Measurements from ENCODE around the gene NAP1L4.
"Not testable (repeated sequence)": the region's sequence is repeated elsewhere in the genome, so short reads cannot be mapped to it uniquely, and the experiment has no call there.

Gene NAP1L4

DNA sequence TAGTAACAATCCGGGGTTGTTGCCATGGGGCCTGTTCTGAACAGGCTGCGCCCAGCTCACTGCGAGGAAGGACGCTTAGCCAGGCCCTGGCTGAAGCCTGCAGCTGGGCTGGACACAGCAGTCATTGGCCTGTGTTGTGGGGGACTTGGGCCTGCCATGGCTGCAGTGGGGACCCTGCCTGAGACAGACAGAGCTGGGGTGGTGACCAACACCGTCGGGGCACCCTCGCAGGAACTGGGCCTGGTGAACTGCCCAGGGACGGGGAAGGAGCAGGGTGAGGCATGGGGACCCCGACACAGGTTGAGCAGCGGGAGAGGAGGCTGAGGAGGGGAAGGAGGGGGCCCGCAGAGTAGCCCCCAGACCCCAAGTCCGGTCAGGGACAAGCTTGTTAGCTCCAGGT is 71.8 kb downstream of the NAP1L4 start:
- DNase-seq: no peak

DNA sequence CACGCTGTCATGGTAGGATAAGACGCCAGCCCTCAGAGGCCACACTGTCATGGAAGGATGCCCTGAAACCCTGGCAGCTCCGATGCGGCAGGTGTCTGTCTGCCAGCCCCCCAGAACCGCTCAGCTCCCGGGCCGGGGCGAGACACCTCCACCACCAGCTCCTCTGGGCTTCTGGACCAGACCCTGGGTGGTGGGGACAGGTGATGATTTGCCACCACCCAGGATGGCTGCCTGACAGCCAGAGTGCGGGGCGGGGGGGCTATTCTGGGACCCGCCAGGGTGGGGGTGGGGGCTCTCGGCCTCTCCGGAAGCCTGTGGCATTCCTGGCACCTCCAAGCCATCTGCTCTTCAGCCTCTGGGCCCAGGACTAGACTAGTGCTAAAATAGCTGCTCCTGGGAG is 72.3 kb downstream of the NAP1L4 start:
- DNase-seq: no peak

DNA sequence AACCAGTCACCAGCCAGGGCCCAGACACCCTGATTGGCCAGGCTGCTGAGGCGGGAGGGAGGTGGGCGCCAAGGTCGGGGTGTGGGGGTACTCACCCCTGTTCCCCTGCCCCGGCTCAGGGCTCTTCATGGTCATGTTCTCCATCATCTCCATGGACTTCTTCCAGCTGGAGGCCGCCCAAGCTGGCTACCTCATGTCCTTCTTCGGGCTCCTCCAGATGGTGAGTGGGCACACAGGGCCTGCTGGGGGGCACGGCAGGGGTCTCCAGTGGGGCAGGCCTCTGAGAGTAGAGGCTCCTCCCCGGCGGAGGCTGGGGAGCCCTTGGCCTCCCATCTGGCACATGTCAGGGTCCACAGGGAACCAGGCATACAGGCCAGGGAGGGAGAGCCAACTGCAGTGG is 72.9 kb downstream of the NAP1L4 start:
- DNase-seq: no peak

DNA sequence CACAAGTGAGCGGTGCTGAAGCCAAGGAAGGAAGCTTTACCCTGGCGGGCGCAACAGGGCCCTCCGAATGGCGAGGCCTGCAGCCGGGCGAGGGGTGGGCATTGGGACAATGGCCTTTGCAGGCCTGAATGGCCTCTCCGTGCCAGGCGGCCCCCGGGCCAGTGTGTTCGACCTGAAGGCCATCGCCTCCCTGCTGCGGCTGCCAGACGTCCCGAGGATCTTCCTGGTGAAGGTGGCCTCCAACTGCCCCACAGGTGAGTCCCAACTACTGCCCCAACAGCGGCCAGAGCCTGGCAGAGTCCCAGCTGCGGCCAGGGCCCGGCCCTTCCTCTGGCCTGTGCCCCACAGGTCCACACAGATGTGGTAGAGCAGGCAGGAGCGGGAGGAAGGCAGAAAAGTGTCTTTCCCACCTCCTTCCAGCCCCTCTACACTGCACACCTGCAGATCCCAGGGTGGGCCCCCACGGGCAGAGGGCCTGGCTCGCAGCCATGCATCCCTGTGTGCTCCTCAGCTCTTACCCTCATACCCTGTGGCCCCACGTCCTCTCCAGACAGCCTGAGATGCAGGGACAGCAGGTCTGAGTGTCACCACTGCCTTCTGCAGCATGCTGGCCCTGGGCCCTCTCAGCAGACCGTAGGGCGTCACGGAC is 74.2 kb downstream of the NAP1L4 start:
- DNase-seq: no peak

DNA sequence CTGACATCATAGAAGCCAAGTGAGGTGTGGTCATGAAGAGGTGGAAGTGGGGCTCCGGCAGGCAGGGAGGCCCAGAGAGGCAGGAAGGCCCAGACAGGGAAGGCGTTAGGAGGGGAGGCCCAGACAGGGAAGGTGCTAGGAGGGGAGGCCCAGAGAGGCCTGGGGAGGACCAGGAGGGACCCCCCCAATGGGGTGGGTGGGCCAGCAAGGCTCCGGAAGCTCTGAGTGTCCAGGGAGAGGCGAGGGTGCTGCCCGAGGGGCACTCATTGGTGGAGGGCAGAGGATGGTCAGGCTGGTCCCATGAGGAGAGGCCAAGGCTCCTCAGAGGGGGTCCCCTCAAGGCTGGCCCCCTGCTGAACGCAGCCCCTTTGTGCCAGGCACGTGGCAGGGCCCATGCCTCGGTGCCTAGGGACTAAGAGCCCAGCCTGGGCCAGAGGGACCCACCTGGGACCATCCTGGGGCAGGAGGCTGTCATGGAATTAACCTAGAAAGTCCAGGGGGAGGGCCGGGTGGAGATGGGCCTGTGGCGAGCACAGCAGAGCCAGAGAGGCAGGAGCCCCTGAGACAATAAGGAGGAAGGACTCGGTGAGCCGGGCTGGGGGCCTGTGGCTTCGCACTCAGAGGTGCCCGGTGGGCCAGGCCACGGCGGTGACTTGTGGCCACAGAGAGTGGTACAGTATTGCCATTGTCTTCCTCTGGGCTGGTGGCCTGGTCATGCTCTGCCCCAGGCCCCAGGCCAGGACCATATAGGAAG is 75.1 kb downstream of the NAP1L4 start:
- no peak for DNase-seq

DNA sequence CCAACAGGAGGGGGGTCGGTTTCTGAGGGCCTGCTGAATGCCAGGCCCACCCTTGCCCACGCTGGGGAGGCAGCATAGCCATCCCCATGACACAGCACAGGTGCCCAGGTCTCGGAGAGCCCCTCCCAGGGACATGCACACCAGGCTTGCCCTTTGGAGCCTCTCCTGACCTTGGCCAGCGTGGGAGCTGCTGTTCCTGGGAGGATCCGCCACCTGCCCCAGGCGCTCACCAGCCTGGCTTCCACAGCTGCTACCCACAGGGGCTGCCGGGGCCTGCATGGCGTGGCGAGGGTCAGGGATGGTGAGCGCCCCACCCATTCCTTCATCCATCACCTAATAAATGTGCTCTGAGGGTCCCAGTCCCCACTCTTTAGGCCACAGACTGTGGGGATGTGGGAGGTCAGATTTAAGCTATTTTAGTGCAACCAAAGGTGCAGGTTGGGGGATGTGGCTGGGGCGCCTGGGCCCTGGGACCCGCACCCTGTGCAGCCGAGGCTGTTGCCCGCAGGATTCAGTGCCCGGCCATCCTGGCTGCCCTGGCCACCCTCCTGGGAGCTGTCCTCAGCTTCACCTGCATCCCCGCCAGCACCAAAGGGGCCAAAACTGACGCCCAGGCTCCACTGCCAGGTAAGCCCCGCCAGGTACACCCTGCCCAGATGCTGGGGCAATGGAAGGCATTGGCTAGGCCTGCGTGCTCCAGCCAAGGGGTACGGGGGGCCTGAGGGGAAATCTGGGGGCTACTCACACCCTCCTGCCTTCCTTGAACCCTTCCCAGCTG is 75.8 kb downstream of the NAP1L4 start:
- DNase-seq: no peak

DNA sequence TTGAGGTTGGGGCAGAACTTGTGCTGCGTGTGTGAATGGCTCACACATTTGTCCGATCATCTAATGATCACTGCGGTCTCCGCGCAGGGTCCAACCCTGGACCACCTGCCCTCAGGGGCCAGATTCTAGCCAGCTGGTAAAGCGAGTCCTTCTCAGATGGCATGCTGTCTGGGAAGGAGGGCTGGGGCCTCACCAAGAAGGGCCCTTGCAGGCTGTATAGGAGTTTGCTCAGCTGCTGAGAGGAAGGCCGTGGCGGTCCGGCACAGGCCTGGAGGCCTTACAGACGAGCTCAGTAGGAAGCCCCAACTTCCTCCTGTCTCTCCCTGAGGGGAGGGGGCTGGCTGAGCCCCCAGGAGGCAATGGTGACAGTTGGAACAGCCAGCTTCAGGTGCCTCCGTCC is 76.7 kb downstream of the NAP1L4 start:
- DNase-seq: no peak

DNA sequence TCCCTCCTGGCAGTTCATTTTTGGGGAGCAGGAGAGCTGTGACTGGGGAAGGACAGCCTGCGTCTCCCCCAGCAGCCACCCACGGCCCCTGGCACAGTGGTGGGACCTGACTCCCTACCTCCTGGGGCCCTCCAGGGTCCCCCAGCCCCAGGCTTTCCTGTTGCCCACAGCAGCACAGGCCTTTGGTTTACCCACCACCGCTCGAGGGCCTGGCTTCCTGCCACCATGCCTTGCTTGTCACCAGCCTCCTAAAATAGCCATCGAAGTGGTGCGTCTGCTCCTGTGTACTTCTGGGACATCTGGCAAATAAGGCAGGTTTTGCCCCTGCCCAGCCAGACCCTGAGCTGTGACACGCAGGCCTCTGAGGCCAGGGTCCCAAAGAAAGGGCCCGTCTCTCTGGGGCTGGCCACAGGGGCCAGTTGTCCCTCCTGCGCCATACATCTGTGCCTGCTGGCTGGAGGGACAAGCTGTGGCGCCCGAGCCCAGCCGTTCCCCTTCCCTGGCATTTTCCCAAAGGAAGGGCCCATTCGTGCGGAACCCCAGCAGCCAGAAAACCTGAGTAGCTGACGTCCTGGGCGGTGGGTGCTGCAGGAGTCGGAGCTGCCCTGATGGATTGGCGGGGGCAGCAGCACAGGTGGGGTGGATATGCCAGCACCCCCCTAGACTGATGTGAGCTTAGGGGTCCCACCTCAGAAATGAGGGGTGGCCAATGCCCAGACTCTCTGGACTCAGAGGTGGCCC is 77.5 kb downstream of the NAP1L4 start:
- peak; percentile 63 for DNase-seq

DNA sequence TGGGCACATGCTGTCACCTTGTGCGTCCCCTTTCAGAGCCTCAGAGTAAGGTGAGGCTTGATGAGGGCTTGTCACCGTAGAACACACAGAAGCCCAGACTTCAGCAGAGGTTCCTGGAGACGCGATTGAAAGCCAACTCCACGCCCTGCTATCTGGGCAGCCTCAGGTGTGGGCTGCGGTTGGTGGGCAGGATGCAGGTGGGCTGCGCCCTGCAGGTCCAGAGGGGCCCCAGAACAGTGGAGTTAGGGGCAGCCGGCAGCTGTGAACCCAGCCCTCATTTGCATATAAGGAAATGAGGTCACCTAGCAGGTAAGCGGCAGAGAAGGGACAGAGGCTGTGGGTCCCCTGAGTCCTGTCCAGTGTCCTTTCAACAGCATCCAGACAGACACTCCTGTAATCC is 78.4 kb downstream of the NAP1L4 start:
- no peak for DNase-seq

DNA sequence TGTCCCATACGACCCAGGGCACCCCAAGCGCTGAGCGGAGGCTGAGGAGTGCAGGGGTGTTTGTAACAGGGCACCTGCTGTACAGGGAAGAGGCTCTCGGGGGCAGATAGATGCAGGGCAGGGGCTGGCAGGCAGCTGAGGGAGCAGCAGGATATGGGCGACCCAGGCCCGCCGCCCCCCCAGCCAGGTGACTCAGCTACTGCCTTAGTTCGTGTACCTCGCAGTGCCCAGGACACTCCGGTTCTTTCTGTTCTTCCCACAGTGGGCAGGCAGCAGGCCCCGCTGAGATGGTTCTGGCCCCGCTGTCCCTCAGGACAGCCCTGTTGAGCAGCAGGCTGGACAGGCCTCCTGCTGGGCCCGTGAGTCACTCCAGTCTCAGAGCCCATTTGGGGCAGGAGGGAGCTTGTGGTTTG is 79.1 kb downstream of the NAP1L4 start:
- DNase-seq: no peak

DNA sequence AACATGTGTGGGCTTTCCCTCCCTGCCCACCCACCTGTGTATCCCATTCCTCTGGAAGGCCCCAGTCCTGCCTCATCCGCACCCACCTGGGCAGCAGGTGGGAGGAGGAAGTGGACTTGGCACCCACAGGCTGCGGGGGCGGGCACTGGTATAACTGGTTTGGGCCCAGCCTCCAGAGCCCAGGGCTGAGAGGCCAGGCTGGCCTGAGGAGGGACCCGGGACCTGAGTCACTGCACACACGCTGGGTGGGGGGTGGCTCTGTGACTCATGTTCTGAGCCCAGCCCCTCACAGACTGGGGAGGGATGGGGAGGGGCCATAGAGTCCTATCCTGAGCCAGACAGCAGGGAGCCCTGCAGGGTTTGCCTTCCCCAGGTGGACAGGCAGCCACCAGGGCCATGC is 79.6 kb downstream of the NAP1L4 start:
- no peak for DNase-seq

DNA sequence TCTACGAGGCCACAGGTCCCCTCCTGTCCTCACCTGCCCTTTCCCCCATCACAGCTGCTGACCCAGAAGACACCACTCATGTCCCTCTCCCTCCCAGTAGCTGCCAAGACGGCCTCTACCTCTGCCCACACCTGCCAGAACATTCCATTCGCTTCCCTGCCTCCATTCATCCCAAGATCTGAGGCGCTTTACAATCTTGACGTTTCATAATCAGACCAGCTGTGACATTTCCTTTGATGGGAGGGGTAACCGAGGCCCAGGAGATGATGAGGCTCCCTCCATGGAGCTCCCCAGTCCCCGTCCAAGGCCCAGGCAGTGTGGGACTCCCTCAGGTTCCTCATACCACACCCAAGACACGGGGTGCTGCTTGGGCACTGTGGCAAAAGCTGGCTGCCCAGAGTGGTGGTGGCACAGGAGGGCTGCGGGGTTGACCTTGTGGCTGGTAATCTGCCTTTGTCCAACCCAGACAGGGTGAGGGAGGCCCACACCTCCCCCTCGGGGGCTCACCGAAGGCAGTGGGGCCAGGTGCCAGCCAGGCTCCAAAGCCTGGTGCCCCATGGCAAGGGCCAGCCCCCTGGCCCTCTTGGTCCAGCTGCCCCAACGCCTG is 80.2 kb downstream of the NAP1L4 start:
- no peak for DNase-seq

DNA sequence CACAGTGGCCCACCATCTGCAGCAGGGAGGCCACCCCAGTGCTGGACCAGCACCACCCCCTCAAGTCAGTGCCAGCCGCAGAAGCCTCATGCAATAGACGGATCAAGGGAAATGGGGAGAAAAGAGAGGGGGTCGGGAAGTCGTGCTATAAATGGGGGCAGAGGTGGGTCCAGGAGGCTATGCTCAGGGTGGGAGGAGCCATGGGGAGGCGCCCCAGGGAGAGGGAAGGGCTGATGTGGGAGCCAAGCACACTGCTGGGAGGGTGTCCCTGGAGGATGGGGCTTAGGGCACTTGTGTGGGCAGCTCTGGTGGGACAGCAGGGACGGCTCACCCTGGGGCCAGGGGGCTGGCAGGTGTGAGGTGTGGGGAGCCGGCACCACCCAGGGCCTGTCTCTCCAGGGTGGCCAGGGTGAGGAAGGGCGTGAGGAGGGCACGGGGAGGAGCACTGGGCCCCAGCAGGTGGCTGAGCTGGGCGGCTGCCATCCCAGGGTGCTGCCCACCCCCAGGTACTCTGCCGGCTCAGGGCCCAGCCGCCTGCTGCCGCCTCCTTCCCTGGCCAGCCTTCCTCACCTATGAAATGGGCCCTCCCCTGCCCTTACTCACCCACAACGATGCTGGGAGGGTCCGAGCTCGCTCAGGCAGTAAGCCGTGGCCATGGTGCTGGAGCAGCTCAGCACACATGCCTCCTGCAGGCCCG is 80.9 kb downstream of the NAP1L4 start:
- DNase-seq: no peak

DNA sequence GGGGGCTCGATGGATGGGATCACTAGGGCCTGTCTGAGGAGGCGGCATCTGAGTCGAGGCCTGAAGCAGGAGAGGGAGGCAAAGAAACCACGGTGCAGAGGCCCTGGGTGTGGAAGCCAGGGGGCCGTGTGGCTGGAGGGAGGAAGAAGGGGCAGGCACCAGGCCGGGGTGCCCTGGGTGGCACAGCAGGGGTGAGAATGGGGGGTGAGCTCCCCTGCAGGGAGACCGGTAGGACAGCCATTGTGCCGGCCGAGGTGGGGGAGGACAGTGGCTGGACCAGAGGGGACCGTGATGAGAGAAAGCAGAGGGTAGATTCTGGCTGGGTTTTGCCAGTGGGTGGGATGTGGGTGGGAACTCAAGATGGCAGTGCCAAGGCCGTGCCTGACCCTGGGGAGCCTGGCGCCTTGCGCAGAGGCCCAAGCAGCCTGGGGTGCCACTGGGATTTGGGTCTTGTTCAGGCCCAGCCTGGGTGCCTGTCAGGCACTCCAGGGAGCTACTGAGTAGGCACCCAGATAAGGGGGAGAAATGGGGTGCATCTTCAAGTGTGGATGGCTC is 81.7 kb downstream of the NAP1L4 start:
- DNase-seq: no peak

DNA sequence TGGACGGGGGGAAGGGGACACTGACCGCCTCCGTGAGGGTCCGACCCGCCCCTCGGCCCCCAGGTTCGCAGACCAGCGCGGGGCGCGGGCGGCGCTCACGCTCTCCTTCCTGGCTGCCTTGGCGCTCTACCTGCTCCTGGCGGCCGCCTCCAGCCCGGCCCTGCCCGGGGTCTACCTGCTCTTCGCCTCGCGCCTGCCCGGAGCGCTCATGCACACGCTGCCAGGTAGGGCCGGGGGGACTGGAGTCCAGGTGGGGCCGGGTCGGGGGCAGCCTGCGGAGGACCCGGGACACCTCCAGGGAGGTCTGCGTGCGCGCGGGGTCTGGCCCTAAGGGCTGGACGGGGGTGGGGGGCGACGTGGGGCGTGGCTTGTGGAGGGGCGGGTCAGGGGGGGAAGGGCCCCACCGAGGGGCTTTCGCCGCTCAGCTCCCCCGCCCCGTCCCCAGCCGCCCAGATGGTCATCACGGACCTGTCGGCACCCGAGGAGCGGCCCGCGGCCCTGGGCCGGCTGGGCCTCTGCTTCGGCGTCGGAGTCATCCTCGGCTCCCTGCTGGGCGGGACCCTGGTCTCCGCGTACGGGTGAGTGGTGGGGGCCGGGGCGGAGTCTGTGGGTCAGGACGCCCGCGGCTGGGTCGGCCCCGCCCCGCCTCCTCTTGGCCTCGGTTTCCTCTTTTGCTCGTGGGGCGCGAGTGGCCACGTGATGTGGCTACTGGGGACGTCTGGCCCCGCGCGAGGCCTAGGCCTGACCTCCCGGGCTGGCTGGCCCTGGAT is 82.8 kb downstream of the NAP1L4 start:
- DNase-seq: no peak

DNA sequence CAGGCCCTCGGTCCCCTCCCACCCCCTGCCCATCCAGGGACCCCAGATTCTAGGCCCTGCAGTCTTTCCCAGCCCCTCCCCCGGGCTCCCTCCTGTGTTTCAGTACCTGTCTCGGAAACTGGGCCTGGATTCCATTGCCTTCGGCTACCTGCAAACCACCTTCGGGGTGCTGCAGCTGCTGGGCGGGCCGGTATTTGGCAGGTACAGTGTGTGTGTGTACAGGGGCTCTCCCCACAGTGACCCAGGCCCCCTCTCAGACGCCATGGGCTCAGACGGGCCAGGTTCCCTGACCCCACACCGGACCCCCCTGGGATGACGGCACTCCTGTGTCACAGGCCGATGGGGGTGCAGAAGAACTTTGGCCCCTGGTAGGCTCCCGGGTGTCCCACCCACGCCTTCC is 84.0 kb downstream of the NAP1L4 start:
- no peak for DNase-seq

DNA sequence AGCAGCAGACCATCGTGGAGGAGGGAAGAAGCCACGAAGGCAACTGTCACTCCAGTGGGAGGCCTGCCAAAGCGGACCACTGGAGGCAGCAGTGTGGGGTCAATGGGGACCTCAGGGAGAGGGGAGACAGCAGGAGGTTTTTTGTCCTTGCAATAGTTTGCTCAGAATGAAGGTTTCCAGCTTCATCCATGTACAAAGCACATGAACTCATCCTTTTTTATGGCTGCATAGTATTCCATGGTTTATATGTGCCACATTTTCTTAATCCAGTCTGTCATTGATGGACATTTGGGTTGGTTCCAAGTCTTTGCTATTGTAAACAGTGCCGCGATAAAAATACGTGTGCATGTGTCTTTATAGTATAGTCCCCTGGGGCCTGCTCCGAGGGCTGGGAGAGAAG is 86.8 kb downstream of the NAP1L4 start:
- DNase-seq: not testable (repeated sequence)

DNA sequence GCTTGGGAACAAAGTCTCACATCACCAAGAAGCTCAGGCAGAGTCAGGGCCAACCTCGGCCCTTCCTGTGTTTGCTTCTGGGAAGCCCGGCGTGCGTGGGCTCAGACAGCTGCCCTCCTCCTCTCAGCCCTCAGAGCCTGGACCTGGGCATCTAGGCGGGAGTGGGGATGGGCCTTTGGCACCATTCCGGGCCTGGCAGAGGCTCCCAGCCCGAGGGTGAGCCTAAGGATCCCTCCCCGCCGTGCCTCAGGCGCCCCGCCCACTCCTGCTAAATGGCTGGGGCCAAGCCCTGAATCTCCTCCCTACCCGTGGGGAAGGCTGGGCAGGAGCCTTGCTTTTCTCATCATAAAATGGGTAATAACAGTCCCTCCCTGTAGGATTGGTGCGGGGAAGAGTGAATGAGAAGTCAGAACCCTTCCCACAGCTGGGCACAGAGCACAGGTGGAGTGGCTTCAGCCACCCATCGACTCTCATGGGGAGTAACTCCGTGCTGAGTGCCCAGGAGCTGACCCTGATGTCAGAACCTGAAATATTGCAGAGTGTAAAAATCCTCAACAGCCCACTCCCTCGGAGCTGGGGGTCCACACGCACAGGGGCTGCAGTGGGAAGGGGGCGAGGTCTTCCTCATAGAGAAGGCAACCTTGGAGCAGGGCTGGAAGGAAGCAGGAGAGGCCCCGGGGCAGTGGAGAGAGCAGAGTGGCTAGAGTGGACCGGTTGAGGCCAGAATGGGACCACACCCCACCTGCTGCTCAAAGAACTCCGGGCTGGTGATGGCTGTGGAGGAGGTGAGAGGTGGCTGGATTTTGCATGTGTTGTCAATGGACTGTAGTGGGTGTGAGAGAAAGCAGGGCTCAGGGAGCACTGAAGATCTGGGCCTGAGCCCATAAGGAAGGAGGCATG is 87.7 kb downstream of the NAP1L4 start:
- DNase-seq: no peak

DNA sequence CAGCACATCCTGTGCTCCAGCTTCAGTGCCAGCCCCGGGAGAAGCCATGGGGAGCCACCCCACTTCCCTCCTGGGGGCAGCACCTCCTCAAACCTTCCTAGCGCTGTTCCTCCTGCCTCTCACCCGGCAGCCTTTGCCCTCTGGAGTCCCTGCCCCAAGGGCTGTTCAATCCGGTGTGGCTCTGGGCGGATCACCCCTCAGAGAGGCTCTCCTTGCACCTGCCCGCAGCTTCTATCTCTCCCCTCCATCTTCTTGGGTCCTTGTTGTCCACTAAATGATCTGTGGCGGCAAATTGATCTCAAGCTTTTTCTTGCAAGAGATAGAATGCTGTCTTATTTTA is 88.5 kb downstream of the NAP1L4 start:
- DNase-seq: no peak

Measured in hematopoietic multipotent progenitor cell treated with erythropoietin and hydrocortisone succinate and interleukin-3 and kit ligand, for 4 days (in vitro differentiated cells).